GM19324 (cell line): ENCODE data around the gene HIPK2.
"Not testable (repeated sequence)": the region's sequence is repeated elsewhere in the genome, so short reads cannot be mapped to it uniquely, and the experiment has no call there.

Source experiments
- ATAC-seq: cut with Tn5 transposase; IDR thresholded peaks from one replicate; pipeline ENCODE4 v1.9.1; 2021; ENCODE audit warnings: mild to moderate bottlenecking, moderate library complexity; ENCODE audit not compliant: unreplicated experiment, low FRiP score

HIPK2 gene

GRCh38 chr7:139639563-139639962 lies 138.2 kb downstream of the HIPK2 start:
- ATAC-seq, result no peak

- no peak for ATAC-seq
Observed at GRCh38 chr7:139635526-139636302, 142.1 kb downstream of the HIPK2 start.

GRCh38 chr7:139634087-139634486 lies 143.7 kb downstream of the HIPK2 start:
- no peak for ATAC-seq

GRCh38 chr7:139631520-139632031 lies 146.2 kb downstream of the HIPK2 start:
- ATAC-seq, result no peak

- no peak for ATAC-seq
Observed at GRCh38 chr7:139630643-139631519, 146.9 kb downstream of the HIPK2 start.

- ATAC-seq, result no peak
Observed at GRCh38 chr7:139629392-139630082, 148.3 kb downstream of the HIPK2 start.

GRCh38 chr7:139627831-139628230 lies 150.0 kb downstream of the HIPK2 start:
- no peak for ATAC-seq

- ATAC-seq, result no peak
Observed at GRCh38 chr7:139626817-139627216, 151.0 kb downstream of the HIPK2 start.

- no peak for ATAC-seq
Observed at GRCh38 chr7:139623518-139623917, 154.3 kb downstream of the HIPK2 start.

- ATAC-seq, result no peak
Observed at GRCh38 chr7:139620676-139621344, 157.0 kb downstream of the HIPK2 start.

GRCh38 chr7:139619367-139619657 lies 158.5 kb downstream of the HIPK2 start:
- ATAC-seq, result no peak

- ATAC-seq, result no peak
Observed at GRCh38 chr7:139618482-139619366, 159.1 kb downstream of the HIPK2 start.

GRCh38 chr7:139617074-139617473 lies 160.7 kb downstream of the HIPK2 start:
- no peak for ATAC-seq

- ATAC-seq, result no peak
Observed at GRCh38 chr7:139614886-139615285, 162.9 kb downstream of the HIPK2 start.

GRCh38 chr7:139613971-139614411 lies 163.8 kb downstream of the HIPK2 start:
- ATAC-seq, result no peak

GRCh38 chr7:139611556-139611955 lies 166.2 kb downstream of the HIPK2 start:
- ATAC-seq, result not testable (repeated sequence)

- no peak for ATAC-seq
Observed at GRCh38 chr7:139610595-139610994, 167.2 kb downstream of the HIPK2 start.

- no peak for ATAC-seq
Observed at GRCh38 chr7:139603896-139604295, 173.9 kb downstream of the HIPK2 start.

- ATAC-seq, result no peak
Observed at GRCh38 chr7:139603282-139603681, 174.5 kb downstream of the HIPK2 start.
